AG04450 (cell line): ENCODE measurements around the gene SH3D19. TPM values are rescaled to one million over a fixed set of nuclear protein-coding genes. Genes with fewer than 3 reads are reported as not detected.

Experiments used
- CTCF ChIA-PET: fragments of 300-600, 350-600 bp; formaldehyde crosslinking; extraction: SDS; loops from one replicate; lab custom pipeline; 2022; ENCODE audit warnings: antibody characterized with exemption, inconsistent platforms; lab: Charles Lee
- POLR2A ChIA-PET: fragments of 350-600 bp; formaldehyde crosslinking; extraction: SDS; loops from one replicate; lab custom pipeline; 2021; ENCODE audit warnings: antibody characterized with exemption, inconsistent platforms; lab: Yijun Ruan, JAX
- DNase-seq: peaks from one replicate; pipeline ENCODE4 v3.0.0-alpha.2; 2011; ENCODE audit warnings: low read depth, low spot score
- H3K27ac ChIP-seq: one replicate; pipeline ENCODE4 v1.5.1; 2012; ENCODE audit warnings: low read depth, low read length, control low read depth
- H3K27me3 ChIP-seq: one replicate; pipeline ENCODE4 v1.6.0; 2012; ENCODE audit warnings: low read length; ENCODE audit not compliant: control insufficient read depth, insufficient read depth
- H3K4me3 ChIP-seq: 2 replicates; pipeline ENCODE4 v1.5.1; 2011; ENCODE audit warnings: mild to moderate bottlenecking, low read depth, low read length, control low read depth
- H3K9me3 ChIP-seq: 2 replicates; pipeline ENCODE4 v1.5.1; 2012; ENCODE audit warnings: low read length; ENCODE audit not compliant: control insufficient read depth, insufficient read depth
- polyA plus RNA-seq: library from polyadenylated mRNA; depleted of rRNA; stranded (reverse); fragments of >200 nt; gene quantifications from 2 replicates; pipeline ENCODE4 v1.2.3, GENCODE V29; 2011
- TF ChIP-seq, protein P1 (sequence below): IDR thresholded peaks from 2 replicates; pipeline ENCODE4 v1.5.1; 2011; ENCODE audit warnings: low read depth, low read length, control low read depth, inconsistent platforms

SH3D19 gene
- polyA plus RNA-seq, 1 experiment = 32.6 TPM

DNA sequence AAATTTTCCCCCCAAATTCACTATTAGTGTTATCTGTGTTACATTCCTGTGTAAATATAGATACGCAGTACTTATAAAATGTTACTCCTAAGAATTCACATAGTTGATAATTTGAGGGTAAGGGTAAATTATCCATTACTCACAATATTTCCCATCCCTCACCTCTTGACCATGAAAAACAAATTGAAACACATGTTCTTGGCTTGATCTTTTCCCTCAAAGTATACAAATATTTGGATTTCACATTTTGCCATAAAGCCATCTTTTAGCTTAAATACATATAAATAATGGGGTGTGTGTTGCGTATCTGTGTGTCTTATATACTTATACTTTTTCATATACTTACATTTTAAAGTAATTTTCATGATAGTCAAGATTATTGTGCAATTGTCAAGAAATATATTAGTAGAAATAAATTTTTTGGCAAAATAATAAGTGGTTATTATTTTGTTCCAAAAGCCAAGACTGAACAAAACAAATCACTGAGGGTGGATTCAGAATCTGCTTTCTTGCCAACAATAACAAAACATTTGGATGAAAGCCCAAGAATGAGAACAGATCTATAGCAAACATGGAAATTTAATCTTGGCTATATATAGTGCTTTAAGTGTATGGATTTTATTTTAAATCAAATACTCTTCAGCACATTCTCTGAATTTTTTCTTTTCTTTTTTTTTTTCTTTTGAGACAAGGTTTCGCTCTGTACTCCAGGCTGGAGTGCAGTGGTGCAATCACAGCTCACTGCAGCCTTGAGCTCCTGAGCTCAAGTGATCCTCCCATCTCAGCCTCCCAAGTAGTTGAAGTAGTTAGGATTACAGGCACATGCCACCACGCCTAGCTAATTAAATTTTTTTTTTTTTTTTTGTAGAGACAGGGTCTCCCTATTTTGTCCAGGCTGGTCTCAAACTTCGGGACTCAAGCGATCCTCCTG is 97.0 kb downstream of the SH3D19 start:
- CTCF ChIA-PET = no interaction called here
- H3K4me3 ChIP-seq = no peak overlapping the region
- TF ChIP-seq, protein P1, sequence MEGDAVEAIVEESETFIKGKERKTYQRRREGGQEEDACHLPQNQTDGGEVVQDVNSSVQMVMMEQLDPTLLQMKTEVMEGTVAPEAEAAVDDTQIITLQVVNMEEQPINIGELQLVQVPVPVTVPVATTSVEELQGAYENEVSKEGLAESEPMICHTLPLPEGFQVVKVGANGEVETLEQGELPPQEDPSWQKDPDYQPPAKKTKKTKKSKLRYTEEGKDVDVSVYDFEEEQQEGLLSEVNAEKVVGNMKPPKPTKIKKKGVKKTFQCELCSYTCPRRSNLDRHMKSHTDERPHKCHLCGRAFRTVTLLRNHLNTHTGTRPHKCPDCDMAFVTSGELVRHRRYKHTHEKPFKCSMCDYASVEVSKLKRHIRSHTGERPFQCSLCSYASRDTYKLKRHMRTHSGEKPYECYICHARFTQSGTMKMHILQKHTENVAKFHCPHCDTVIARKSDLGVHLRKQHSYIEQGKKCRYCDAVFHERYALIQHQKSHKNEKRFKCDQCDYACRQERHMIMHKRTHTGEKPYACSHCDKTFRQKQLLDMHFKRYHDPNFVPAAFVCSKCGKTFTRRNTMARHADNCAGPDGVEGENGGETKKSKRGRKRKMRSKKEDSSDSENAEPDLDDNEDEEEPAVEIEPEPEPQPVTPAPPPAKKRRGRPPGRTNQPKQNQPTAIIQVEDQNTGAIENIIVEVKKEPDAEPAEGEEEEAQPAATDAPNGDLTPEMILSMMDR = no peak
- H3K27ac ChIP-seq = no peak overlapping the region
- H3K27me3 ChIP-seq = no peaks in the 10 kb centered on the region
- no peaks in the 10 kb centered on the region for H3K9me3 ChIP-seq
- DNase-seq = no peak
- POLR2A ChIA-PET = interaction anchor here (0.7 kb wide), 1 partner anchor 38 kb away, joined by 4 read pairs; no protein-coding TSS in a partner anchor

DNA sequence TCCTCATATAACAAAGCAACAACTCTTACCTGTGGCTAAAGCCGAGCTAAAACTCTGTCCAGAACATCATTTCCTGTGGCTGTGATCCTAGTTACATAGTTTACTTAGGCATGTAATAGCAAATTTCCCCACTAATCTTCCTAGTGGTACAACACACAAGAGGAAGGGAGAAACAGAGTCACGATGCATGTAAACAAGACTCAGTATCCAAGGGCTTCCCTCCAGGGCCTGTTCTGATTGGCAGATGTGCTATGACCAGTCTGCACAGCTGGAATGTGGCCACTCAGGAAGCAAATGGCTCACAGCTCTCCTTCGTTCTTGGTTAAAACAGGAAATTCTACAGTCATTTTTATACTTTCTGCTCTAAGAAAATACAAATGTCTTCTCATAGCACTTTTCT is 97.7 kb downstream of the SH3D19 start:
- TF ChIP-seq, protein P1 = no peak
- ChIA-PET POLR2A (no interaction called here), CTCF (no interaction called here)
- Histone ChIP-seq H3K27me3 (no peaks in the 10 kb centered on the region), H3K9me3 (no peaks in the 10 kb centered on the region), H3K27ac (peak overlapping the region; percentile 71), H3K4me3 (peak overlapping the region; percentile 43)
- DNase-seq = peak; percentile 18

DNA sequence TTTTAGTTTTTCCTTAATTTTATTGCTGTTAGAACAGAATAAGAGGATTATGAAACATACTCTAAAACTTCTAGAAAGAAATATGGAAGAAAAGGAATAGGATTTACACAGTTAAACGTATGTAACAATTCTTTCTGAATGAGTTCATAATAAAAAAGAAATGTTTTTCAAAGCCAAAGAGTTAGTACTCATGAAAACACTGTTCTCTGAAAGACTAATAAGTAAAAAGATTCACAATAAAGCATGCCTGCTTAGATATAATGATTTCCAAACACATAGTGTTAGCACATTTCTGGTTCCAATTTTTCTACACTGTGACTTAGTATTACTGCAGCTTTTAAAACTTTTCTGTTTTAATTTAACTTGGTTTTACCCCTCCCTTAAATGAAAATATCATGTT is 98.2 kb downstream of the SH3D19 start:
- Histone ChIP-seq H3K27me3 (no peaks in the 10 kb centered on the region), H3K9me3 (no peaks in the 10 kb centered on the region), H3K27ac (no peak overlapping the region), H3K4me3 (peak overlapping the region; percentile 64; the same call in 1 of the 2 replicates)
- ChIA-PET CTCF (no interaction called here), POLR2A (no interaction called here)
- TF ChIP-seq, protein P1 = no peak
- no peak for DNase-seq

DNA sequence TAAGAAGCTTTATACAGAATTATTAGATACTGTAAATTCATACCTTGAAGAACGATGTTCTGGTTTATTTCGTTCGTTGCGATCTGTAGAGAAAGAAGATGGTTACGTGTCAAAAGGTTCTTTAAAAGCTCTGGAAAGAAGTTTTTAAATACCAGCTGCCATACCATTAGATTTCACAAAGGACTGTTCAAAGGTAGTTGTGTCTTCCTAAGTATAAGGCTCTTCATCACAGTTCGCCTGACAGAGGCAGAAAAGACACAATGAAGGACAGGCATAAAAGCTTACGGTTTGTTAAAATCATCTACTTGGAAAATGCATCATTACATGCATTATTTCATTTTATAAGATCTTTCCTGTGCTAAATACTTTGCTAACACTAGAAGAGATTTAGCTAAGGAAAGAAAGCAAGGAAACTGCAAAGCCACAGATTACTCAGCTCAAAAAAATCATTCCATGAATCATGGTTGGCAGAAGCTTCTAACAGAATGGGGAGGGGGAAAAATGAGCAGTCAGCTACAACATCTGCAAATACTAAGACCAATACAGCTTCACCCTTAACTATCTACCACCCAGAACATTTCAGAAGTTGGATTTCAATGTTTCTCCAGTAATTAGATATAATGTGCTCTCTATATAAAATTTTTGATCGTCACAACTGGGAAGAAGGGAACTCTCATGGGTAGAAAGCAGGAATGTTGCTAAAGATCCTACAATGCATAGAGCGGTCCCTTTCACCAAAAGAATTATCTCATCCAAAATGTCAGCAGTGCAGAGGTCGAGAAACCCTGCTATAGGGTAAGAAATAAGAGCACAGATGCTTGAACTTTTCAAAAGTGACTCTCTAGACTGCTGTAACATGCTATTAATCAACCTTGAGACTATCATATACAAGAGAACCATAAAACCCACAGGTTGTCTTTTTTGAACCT is 99.1 kb downstream of the SH3D19 start:
- Histone ChIP-seq H3K27ac (no peak overlapping the region), H3K4me3 (peak overlapping the region; percentile 64), H3K9me3 (no peaks in the 10 kb centered on the region), H3K27me3 (no peaks in the 10 kb centered on the region)
- TF ChIP-seq, protein P1 = no peak
- CTCF ChIA-PET = interaction anchor here (1.2 to 1.9 kb wide), 2 partner anchors 57 to 109 kb away, joined by 3 to 7 read pairs; no protein-coding TSS in a partner anchor
- POLR2A ChIA-PET = interaction anchor here (1.5 kb wide), 2 partner anchors 9 to 57 kb away, joined by 4 to 9 read pairs; no protein-coding TSS in a partner anchor
- peak; percentile 60 for DNase-seq
